ENCODE results near the gene KLF9. TPM values are rescaled to one million over a fixed set of nuclear protein-coding genes. Genes with fewer than 3 reads are reported as not detected.

The KLF9 gene
- total and polyA plus RNA-seq, 9 of the 15 experiments (the other 6 are each of a cell fraction or from before 2014, with no cell fraction given), result 3.3 to 11.9 (median 6.9) TPM

- TF ChIP-seq ATF4 (CRISPR knock-in tag; IDR thresholded peaks at IDR 0.05), result no peak
- TF ChIP-seq PBX2 (CRISPR knock-in tag; IDR thresholded peaks at IDR 0.05; ENCODE audit: low read depth), result no peak
- TF ChIP-seq PBX2 (tag; conservative IDR thresholded peaks at IDR 0.05; ENCODE audit: low read depth), result no peak
- TF ChIP-seq RBM22 (IDR thresholded peaks at IDR 0.05; ENCODE audit: low read depth, low read length, poor library complexity, severe bottlenecking), result no peak
- TF ChIP-seq MTA2 (IDR thresholded peaks at IDR 0.05; ENCODE audit: low read depth), result no peak
- TF ChIP-seq ZNF436 (CRISPR knock-in tag; IDR thresholded peaks at IDR 0.05), result no peak
These were observed 5.2 kb downstream of the KLF9 start (continued) for GRCh38 chr9:70409280-70409679.

GRCh38 chr9:70408393-70409040 is 5.9 kb downstream of the KLF9 start:
- FAIRE-seq (no peak), ATAC-seq (no peak), DNase-seq (ENCODE audit: extremely low read depth in 1 of 4, low spot score in 3 of 4) (no peak)
- Histone ChIP-seq H3K27me3 (ENCODE audit: control insufficient read depth in 2 of 2, insufficient read depth in 2 of 2, low read length in 2 of 2) (no peaks in the 10 kb centered on the region), H3K9me1 (ENCODE audit: control insufficient read depth, insufficient read depth, low read length) (no peaks in the 10 kb centered on the region), H4K20me1 (replicated peaks; ENCODE audit: control insufficient read depth, insufficient read depth, low read length) (peaks cover 6% of the 10 kb centered on the region; the same call in 1 of the 2 replicates), H3K4me3 (no peak overlapping the region), H3K9ac (ENCODE audit: insufficient read depth in 1 of 2, low read depth in 2 of 2, low read length in 2 of 2) (peak overlapping the region in 1 of 2 experiments; percentile 37; a peak in 1 of 4 replicates), H3K4me1 (replicated peaks in 1 of 2; ENCODE audit: control insufficient read depth in 2 of 2, insufficient read depth in 2 of 2, low read length in 2 of 2) (peaks cover 16 to 43% of the 10 kb centered on the region in 2 experiments; a peak in 4 of 5 replicates), H3K9me3 (replicated peaks; ENCODE audit: control insufficient read depth, insufficient read depth, low read depth, low read length) (no peaks in the 10 kb centered on the region), H3K79me2 (ENCODE audit: control insufficient read depth, insufficient read depth, low read length) (peaks cover 95% of the 10 kb centered on the region), H3K27ac (ENCODE audit: extremely low read depth, low read depth, low read length) (no peak overlapping the region), H3K4me2 (ENCODE audit: insufficient read depth, low read length) (no peak overlapping the region), H3K36me3 (ENCODE audit: control insufficient read depth, insufficient read depth, low read length) (no peaks in the 10 kb centered on the region), H2AFZ (ENCODE audit: low read depth, low read length) (no peak overlapping the region)
- CTCF ChIA-PET (ENCODE audit: low intra/inter-chr PET ratio), result no interaction called here
- POLR2A ChIA-PET, result interaction anchor here (0.6 to 5.3 kb wide), 4 partner anchors 10 to 1711 kb away, joined by 3 to 38 read pairs (median 6); no protein-coding TSS in a partner anchor
- 85% methylated on average over 3 of the region's 5 CpGs for WGBS (ENCODE audit: insufficient coverage, low coverage, missing lambda C conversion rate)
- BruUV-seq (replicated peaks), result no TSS peak
- in situ Hi-C loops (cut with MboI) (no loop called here), intact Hi-C loops (cut with micrococcal nuclease) (no loop called here)
- TF ChIP-seq E2F3 (CRISPR knock-in tag; IDR thresholded peaks at IDR 0.05) (no peak), ZNF766 (CRISPR knock-in tag; conservative IDR thresholded peaks at IDR 0.05) (no peak), ETV1 (tag; conservative IDR thresholded peaks at IDR 0.05; ENCODE audit: low read depth) (no peak), ELF4 (CRISPR knock-in tag; IDR thresholded peaks at IDR 0.05) (no peak), ZFP36 (IDR thresholded peaks at IDR 0.05; ENCODE audit: low read depth, low read length, partially characterized antibody) (no peak), CAMTA2 (CRISPR knock-in tag; conservative IDR thresholded peaks at IDR 0.05) (no peak), PKNOX1 (IDR thresholded peaks at IDR 0.05) (no peak), GABPA (tag; conservative IDR thresholded peaks at IDR 0.05; ENCODE audit: low read depth) (no peak), CTBP1 (IDR thresholded peaks at IDR 0.05; ENCODE audit: borderline replicate concordance) (no peak), ZBED1 (IDR thresholded peaks at IDR 0.05) (no peak), CHD1 (IDR thresholded peaks at IDR 0.05; ENCODE audit: low read length) (no peak)
